Nephron progenitor cell (in vitro differentiated cells): ENCODE measurements around the gene PLXDC1.
"Not testable (repeated sequence)": the region's sequence is repeated elsewhere in the genome, so short reads cannot be mapped to it uniquely, and the experiment has no call there.

ENCODE experiments used
- DNase-seq: peaks from one replicate; pipeline ENCODE4 v3.0.0; 2021
- H3K27ac Mint-ChIP-seq: 2 replicates; pipeline ENCODE4 v1.8.0; 2021; ENCODE audit warnings: mild to moderate bottlenecking, moderate library complexity, mixed read lengths
- H3K27me3 Mint-ChIP-seq: 2 replicates; pipeline ENCODE4 v1.8.0; 2021; ENCODE audit warnings: mild to moderate bottlenecking, low read depth, mixed read lengths; ENCODE audit not compliant: poor library complexity
- H3K36me3 Mint-ChIP-seq: 2 replicates; pipeline ENCODE4 v1.8.0; 2021; ENCODE audit warnings: low read depth, mixed read lengths
- H3K4me1 Mint-ChIP-seq: 2 replicates; pipeline ENCODE4 v1.8.0; 2021; ENCODE audit warnings: mixed read lengths
- H3K4me3 Mint-ChIP-seq: 2 replicates; pipeline ENCODE4 v1.8.0; 2021; ENCODE audit warnings: mild to moderate bottlenecking, moderate library complexity, mixed read lengths
- H3K9me3 Mint-ChIP-seq: 2 replicates; pipeline ENCODE4 v1.8.0; 2021; ENCODE audit warnings: mild to moderate bottlenecking, moderate library complexity, mixed read lengths
- CTCF ChIP-seq: fragments of 200-600 bp; sonication (generic); IDR thresholded peaks from 2 replicates; pipeline ENCODE4 v1.5.0; 2021; ENCODE audit warnings: antibody characterized with exemption

PLXDC1 gene

GRCh38 chr17:39062846-39063680 lies 88.4 kb downstream of the PLXDC1 start:
- Mint-ChIP-seq H3K9me3 (no peaks in the 10 kb centered on the region), H3K27me3 (peaks cover 25% of the 10 kb centered on the region), H3K36me3 (no peaks in the 10 kb centered on the region), H3K4me1 (peaks cover 35% of the 10 kb centered on the region), H3K27ac (no peak overlapping the region), H3K4me3 (no peak overlapping the region)
- DNase-seq: no peak
- no peak for TF ChIP-seq CTCF

- H3K9me3 Mint-ChIP-seq: peaks cover 8% of the 10 kb centered on the region
- no peak overlapping the region for H3K27ac Mint-ChIP-seq
- H3K36me3 Mint-ChIP-seq: peaks cover 5% of the 10 kb centered on the region
- TF ChIP-seq CTCF: no peak
- H3K4me1 Mint-ChIP-seq: peaks cover 43% of the 10 kb centered on the region
- H3K4me3 Mint-ChIP-seq: peak overlapping the region; percentile 87
- peaks cover 27% of the 10 kb centered on the region for H3K27me3 Mint-ChIP-seq
- no peak for DNase-seq
Measured at GRCh38 chr17:39058524-39058923, 92.9 kb downstream of the PLXDC1 start.

GRCh38 chr17:39057701-39058206 lies 93.7 kb downstream of the PLXDC1 start:
- Mint-ChIP-seq H3K27me3 (peaks cover 29% of the 10 kb centered on the region), H3K9me3 (peaks cover 10% of the 10 kb centered on the region)

GRCh38 chr17:39054111-39054645 lies 97.3 kb downstream of the PLXDC1 start:
- peaks cover 30% of the 10 kb centered on the region for H3K4me1 Mint-ChIP-seq
- H3K4me3 Mint-ChIP-seq: no peak overlapping the region
- TF ChIP-seq CTCF: no peak
- no peak overlapping the region for H3K27ac Mint-ChIP-seq
- peaks cover 22% of the 10 kb centered on the region for H3K27me3 Mint-ChIP-seq
- H3K9me3 Mint-ChIP-seq: peaks cover 23% of the 10 kb centered on the region
- no peak for DNase-seq
- H3K36me3 Mint-ChIP-seq: peaks cover 5% of the 10 kb centered on the region

More at GRCh38 chr17:39057701-39058206, 93.7 kb downstream of the PLXDC1 start:
- H3K4me3 Mint-ChIP-seq: peak overlapping the region; percentile 87
- peaks cover 36% of the 10 kb centered on the region for H3K4me1 Mint-ChIP-seq
- TF ChIP-seq CTCF: no peak
- peaks cover 5% of the 10 kb centered on the region for H3K36me3 Mint-ChIP-seq
- no peak for DNase-seq
- no peak overlapping the region for H3K27ac Mint-ChIP-seq

- H3K4me1 Mint-ChIP-seq: peaks cover 13% of the 10 kb centered on the region
- not testable (repeated sequence) for H3K36me3 Mint-ChIP-seq, H3K4me3 Mint-ChIP-seq, H3K27ac Mint-ChIP-seq, DNase-seq
- peaks cover 19% of the 10 kb centered on the region for H3K27me3 Mint-ChIP-seq
- peaks cover 35% of the 10 kb centered on the region for H3K9me3 Mint-ChIP-seq
Measured at GRCh38 chr17:39052423-39052822, 99.0 kb downstream of the PLXDC1 start.

- no peak overlapping the region for H3K4me3 Mint-ChIP-seq
- no peak for DNase-seq
- H3K9me3 Mint-ChIP-seq: peaks cover 41% of the 10 kb centered on the region
- no peak overlapping the region for H3K27ac Mint-ChIP-seq
- H3K27me3 Mint-ChIP-seq: peaks cover 23% of the 10 kb centered on the region
- peaks cover 9% of the 10 kb centered on the region for H3K4me1 Mint-ChIP-seq
- no peak for TF ChIP-seq CTCF
- peaks cover 5% of the 10 kb centered on the region for H3K36me3 Mint-ChIP-seq
Measured at GRCh38 chr17:39051001-39051585, 100.3 kb downstream of the PLXDC1 start.
